ENCODE results near the gene PATE4.
"Not testable (repeated sequence)": the region's sequence is repeated elsewhere in the genome, so short reads cannot be mapped to it uniquely, and the experiment has no call there.

Gene PATE4

GRCh38 chr11:125833016-125833415, at the start of gene PATE4:
Gene PATE4 (plus strand): TSS chr11:125833316. CDS start chr11:125833360, 44 bp downstream.
- H3K27ac ChIP-seq, result no peak within 1 kb of the TSS
- DNase-seq (ENCODE audit: low read depth, low spot score), result no peak

GRCh38 chr11:125784678-125785077, 48.4 kb upstream of the PATE4 start:
- no peak overlapping the region for H3K27ac ChIP-seq
- no peak for DNase-seq (ENCODE audit: low read depth, low spot score)

GRCh38 chr11:125787827-125788226, 45.3 kb upstream of the PATE4 start, which contains the start of gene PATE3:
Gene PATE3 (plus strand): TSS chr11:125788127. CDS start chr11:125788152, 25 bp downstream.
- no peak for DNase-seq (ENCODE audit: low read depth, low spot score)
- H3K27ac ChIP-seq, result no peak within 1 kb of the TSS

- DNase-seq (ENCODE audit: low read depth, low spot score), result no peak
- H3K27ac ChIP-seq, result no peak overlapping the region
These were observed 42.3 kb upstream of the PATE4 start for GRCh38 chr11:125790825-125791224.

- no peak overlapping the region for H3K27ac ChIP-seq
- DNase-seq (ENCODE audit: low read depth, low spot score), result no peak
These were observed 35.5 kb upstream of the PATE4 start for GRCh38 chr11:125797641-125798040.

- no peak for DNase-seq (ENCODE audit: low read depth, low spot score)
- H3K27ac ChIP-seq, result no peak overlapping the region
These were observed 33.3 kb upstream of the PATE4 start for GRCh38 chr11:125799808-125800207.

GRCh38 chr11:125802387-125802786, 30.7 kb upstream of the PATE4 start:
- no peak overlapping the region for H3K27ac ChIP-seq
- DNase-seq (ENCODE audit: low read depth, low spot score), result no peak

- H3K27ac ChIP-seq, result no peak overlapping the region
- DNase-seq (ENCODE audit: low read depth, low spot score), result no peak
These were observed 25.2 kb upstream of the PATE4 start for GRCh38 chr11:125807909-125808308.

GRCh38 chr11:125835748-125836147, 2.6 kb downstream of the PATE4 start:
- DNase-seq (ENCODE audit: low read depth, low spot score), result no peak
- no peak overlapping the region for H3K27ac ChIP-seq

GRCh38 chr11:125842321-125842948, 9.3 kb downstream of the PATE4 start:
- no peak overlapping the region for H3K27ac ChIP-seq
- DNase-seq (ENCODE audit: low read depth, low spot score), result no peak

- no peak for DNase-seq (ENCODE audit: low read depth, low spot score)
- no peak overlapping the region for H3K27ac ChIP-seq
These were observed 13.1 kb downstream of the PATE4 start for GRCh38 chr11:125846188-125846587.

- not testable (repeated sequence) for DNase-seq (ENCODE audit: low read depth, low spot score); H3K27ac ChIP-seq
These were observed 24.6 kb downstream of the PATE4 start for GRCh38 chr11:125857670-125858069.

- not testable (repeated sequence) for H3K27ac ChIP-seq; DNase-seq (ENCODE audit: low read depth, low spot score)
These were observed 29.7 kb downstream of the PATE4 start for GRCh38 chr11:125862786-125863185.

GRCh38 chr11:125865354-125865753, 32.2 kb downstream of the PATE4 start:
- not testable (repeated sequence) for H3K27ac ChIP-seq; DNase-seq (ENCODE audit: low read depth, low spot score)

GRCh38 chr11:125869521-125869920, 36.4 kb downstream of the PATE4 start:
- no peak for DNase-seq (ENCODE audit: low read depth, low spot score)
- H3K27ac ChIP-seq, result no peak overlapping the region

GRCh38 chr11:125871391-125872137, 38.4 kb downstream of the PATE4 start:
- DNase-seq (ENCODE audit: low read depth, low spot score), result no peak

GRCh38 chr11:125872138-125872491, 39.0 kb downstream of the PATE4 start:
- DNase-seq (ENCODE audit: low read depth, low spot score), result no peak
- H3K27ac ChIP-seq, result no peak overlapping the region

More at GRCh38 chr11:125871391-125872137, 38.4 kb downstream of the PATE4 start:
- H3K27ac ChIP-seq, result no peak overlapping the region

- no peak for DNase-seq (ENCODE audit: low read depth, low spot score)
- H3K27ac ChIP-seq, result no peak overlapping the region
These were observed 40.9 kb downstream of the PATE4 start for GRCh38 chr11:125873881-125874555.

- no peak for DNase-seq (ENCODE audit: low read depth, low spot score)
- no peak overlapping the region for H3K27ac ChIP-seq
These were observed 41.5 kb downstream of the PATE4 start for GRCh38 chr11:125874556-125875124.

GRCh38 chr11:125881291-125881690, 48.2 kb downstream of the PATE4 start:
- DNase-seq (ENCODE audit: low read depth, low spot score), result no peak
- H3K27ac ChIP-seq, result no peak overlapping the region

- no peak for DNase-seq (ENCODE audit: low read depth, low spot score)
- no peak overlapping the region for H3K27ac ChIP-seq
These were observed 50.3 kb downstream of the PATE4 start for GRCh38 chr11:125883375-125883774.

All from epithelial cell of prostate (primary cell).